NCI-H187 (cell line): ENCODE measurements around the gene ADA.
"Not testable (repeated sequence)": the region's sequence is repeated elsewhere in the genome, so short reads cannot be mapped to it uniquely, and the experiment has no call there.

ENCODE experiments used
- DNase-seq, 2 experiments: peaks; one replicate each; lab custom pipeline; 2025; lab: John Stamatoyannopoulos, UW

The ADA gene

GRCh38 chr20:44678990-44679611, 27.6 kb upstream of the ADA start:
- no peak for DNase-seq

GRCh38 chr20:44678242-44678641, 26.7 kb upstream of the ADA start:
- no peak for DNase-seq

GRCh38 chr20:44672318-44672902, 20.9 kb upstream of the ADA start:
- DNase-seq = not testable (repeated sequence)

DNA sequence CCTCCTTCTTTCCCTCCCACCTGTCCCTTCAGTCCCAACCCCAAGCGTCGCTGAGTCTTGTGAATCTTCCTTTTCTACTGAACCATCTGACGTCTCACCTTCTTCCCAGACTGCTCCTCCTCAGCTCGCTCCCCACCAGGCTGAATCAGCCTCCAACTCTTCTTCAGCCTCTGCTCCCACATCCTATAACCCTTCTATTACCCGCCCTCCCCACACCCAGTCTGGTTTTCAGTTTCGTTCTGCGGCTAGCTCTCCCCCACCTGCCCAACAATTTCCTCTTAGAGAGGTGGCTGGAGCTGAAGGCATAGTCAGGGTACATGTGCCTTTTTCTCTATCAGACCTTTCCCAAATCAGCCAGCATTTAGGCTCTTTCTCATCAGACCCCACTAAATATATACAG, 20.0 kb upstream of the ADA start:
- DNase-seq = not testable (repeated sequence)

DNA sequence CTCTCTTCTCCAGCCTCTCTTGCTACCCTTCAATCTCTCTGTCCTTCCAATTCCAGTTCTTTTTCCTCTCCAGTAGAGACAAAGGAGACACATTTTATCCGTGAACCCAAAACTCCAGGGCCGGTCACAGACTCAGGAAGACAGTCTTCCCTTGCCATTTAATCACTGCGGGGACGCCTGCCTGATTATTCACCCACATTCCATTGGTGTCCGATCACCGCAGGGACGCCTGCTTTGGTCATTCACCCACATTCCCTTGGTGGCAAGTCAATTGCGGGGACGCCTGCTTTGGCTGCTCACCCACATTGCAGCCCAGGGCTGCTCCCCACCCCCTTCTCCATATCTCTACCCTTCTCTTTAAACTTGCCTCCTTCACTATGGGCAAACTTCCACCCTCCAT, 19.4 kb upstream of the ADA start:
- not testable (repeated sequence) for DNase-seq

GRCh38 chr20:44666066-44666465, 14.6 kb upstream of the ADA start:
- no peak for DNase-seq

DNA sequence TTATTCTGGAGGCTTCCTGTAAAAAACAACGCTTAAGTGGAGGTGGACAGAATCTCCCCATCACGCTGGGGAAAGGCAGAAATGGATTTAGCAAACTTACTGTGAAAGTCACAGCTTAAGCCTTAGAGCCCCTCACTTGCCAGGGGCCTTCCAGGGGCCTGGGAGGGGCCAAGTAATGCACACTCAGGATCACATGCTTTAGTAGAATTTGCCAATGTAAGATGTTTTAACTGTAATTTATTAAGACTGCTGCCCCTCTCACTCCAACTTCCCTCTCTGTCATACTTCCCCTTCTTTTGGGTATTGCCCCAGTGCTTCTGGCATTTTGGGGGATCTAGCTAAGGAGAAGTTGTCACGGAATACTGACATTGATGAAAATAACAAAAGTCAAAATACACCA, 12.6 kb upstream of the ADA start:
- DNase-seq = no peak

- DNase-seq = no peak
These were observed 10.8 kb upstream of the ADA start for GRCh38 chr20:44662261-44662660.

DNA sequence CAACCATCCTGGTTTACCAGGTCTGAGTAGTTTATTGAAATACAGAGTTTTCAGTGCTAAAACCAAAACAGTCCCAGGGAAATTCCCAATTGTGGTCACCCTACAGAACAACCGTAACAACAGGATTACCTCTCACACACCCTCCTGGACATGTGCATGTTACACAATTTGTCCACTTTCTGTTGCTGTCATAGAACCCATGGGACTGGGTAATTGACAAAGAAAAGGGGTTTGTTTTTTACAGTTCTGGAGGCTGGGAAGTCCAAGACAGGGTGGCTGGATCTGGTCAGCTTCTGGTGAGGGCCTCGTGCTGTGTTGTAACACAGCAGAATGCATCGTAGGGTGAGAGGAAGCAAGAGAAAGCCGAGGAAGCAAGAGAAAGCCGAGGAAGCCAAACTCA, 9.1 kb upstream of the ADA start:
- no peak for DNase-seq

DNA sequence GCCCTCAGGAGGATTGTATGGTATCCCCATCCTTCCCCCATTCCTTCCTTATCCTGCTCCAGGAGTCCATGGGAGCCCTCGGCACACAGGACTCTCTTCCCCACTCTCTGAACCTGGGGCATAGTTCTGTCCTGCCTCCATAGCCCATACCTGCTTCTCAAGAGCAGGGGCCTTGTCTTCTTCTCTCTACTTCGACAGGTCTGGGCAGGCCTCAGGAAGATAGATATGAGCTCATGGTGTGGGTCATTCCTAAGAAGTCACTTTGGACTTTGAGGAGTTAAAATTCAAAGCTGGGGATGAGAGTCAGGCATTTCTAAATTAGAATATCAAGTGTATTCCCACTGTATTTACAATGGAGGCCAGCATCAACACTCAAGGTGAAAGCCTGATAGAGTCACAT, 8.4 kb upstream of the ADA start:
- no peak for DNase-seq

DNA sequence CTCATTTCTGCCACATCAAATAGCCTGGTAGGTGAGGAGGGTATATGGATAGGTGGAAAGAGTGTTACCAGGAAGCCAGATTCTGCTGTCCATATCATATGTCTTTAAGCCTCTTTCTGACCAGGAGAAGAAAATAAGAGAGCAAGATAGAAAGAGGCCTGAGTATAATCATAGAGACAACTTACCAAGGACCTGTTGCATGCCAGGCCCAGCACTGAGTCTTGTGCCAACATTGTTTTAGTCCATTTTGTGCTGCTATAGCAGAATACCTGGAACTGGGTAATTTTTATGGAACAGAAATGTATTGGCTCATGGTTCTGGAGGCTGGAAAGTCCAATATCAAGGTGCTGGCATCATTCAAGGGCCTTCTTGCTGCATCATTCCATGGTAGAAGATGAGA, 7.3 kb upstream of the ADA start:
- DNase-seq = no peak

- no peak for DNase-seq
These were observed 6.4 kb upstream of the ADA start for GRCh38 chr20:44657875-44658274.

GRCh38 chr20:44656448-44656847, 4.9 kb upstream of the ADA start:
- DNase-seq = no peak

DNA sequence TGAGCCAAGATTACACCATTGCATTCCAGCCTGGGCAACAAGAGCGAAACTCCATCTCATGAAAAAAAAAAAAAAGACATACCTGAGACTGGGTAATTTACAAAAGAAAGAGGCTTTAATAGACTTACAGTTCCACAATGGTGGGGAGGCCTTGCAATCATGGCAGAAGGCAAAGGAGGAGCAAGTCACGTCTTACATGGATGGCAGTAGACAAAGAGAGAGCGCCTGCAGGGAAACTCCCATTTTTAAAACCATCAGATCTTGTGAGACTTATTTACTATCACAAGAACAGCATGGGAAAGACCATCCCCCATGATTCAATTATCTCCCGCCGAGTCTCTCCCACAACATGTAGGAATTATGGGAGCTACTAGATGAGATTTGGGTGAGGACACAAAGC, 2.7 kb upstream of the ADA start:
- DNase-seq = not testable (repeated sequence)

- DNase-seq = no peak
These were observed 2.0 kb upstream of the ADA start for GRCh38 chr20:44653546-44653945.

DNA sequence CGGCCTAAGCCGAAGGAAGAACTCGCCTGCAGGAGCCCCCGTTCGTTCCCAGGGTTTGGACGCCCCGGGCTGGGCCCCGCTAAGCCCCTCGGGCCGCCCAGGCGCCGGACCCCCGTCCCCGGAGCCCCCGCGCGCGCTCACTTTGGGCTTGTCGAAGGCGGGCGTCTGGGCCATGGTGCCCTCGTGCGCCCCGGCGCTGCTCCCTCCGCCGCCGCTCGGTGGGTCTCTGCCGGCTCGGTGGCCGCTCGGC, 140 bp downstream of the ADA start:
- no peak for DNase-seq

DNA sequence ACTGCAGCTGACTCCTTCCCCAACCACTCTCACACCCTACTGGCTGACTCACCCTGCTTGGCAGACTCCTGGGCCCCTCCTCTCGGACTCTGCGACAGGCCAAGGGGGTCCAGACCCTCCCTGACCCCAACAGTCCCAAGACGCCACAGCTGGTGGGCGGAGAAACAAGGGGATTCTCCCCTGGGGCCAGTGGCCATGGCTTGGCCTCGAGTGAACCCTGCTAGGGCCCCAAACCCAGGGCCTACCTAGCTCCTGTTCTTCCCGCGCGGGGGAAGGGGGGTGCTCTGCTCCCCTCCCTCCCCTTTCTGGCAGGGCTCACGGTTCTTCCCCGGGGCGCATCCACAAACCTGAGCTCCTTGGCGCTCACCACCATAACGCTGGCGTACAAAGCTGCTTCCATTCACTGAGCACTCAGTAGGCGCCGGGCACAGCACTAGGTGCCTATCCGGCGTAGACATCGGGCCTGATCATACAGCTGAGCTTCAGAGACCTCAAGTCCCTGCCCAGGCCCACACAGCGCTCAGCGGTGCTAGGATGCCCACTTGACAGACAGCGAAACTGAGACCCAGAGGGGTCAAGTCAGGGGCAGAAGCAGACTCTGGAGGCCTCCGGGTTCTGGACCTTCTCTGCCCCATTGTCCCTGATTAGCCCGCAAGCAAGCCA, 597 bp downstream of the ADA start:
- DNase-seq = no peak

GRCh38 chr20:44649976-44650375, 1.5 kb downstream of the ADA start:
- no peak for DNase-seq

- DNase-seq = no peak
These were observed 2.4 kb downstream of the ADA start for GRCh38 chr20:44649126-44649525.

DNA sequence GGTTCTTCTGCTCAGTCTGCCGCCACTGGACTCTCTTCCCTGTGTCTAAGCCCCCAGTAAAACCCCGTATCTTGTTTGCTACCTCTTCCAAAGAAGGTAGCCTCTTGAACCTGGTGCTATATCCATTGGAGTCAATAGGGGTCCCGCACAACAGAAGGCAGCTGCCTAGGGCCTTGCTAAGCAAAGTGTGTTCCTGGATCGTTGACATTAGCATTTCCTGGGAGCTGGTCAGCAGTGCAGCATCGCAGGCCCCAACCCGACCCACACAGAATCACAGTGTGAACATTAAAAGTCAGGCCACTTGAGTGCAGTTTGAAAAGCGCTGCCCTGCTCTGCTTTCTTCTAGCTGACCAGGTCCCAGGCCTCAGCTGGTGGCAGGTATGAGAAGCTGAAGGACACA, 2.9 kb downstream of the ADA start:
- DNase-seq = no peak

DNA sequence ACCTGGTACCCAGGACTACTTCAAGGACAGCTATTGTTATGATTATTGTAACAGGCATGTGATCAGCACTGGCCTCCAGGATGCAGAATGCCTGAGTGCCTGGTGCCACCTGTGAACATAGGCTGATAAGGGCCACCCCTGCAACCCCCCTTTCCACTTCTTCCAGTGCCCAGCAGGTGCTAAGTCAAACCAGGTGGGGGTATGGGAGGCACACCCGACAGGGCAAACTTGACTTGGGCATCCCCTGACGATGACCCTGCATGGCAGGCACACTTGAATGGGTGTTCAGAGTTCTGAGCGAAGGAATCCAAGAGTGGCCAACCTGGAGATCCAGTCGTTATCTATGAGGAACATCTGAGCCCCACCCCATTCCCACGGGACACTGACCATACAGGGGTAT, 3.4 kb downstream of the ADA start:
- DNase-seq = no peak

GRCh38 chr20:44646641-44647274, 4.7 kb downstream of the ADA start:
- no peak for DNase-seq

- no peak for DNase-seq
These were observed 5.4 kb downstream of the ADA start for GRCh38 chr20:44646023-44646640.
